Endothelial cell of umbilical vein (primary cell): ENCODE measurements around the gene CLCN2. TPM values are rescaled to one million over a fixed set of nuclear protein-coding genes. Genes with fewer than 3 reads are reported as not detected.

Source experiments
- BruUV-seq: library from RNA; stranded (reverse); fragments of 400-500 nt; replicated peaks from 2 replicates; lab custom pipeline; 2021; lab: Mats Ljungman, UMichigan
- CTCF ChIA-PET: fragments of 300-600, 350-600 bp; sonication (Branson Sonifier 250); formaldehyde crosslinking; loops from one replicate; lab custom pipeline; 2021; ENCODE audit warnings: antibody characterized with exemption, inconsistent platforms; lab: Charles Lee
- POLR2A ChIA-PET: fragments of 300-600, 350-600 bp; sonication (Branson Sonifier 250); formaldehyde crosslinking; loops from one replicate; lab custom pipeline; 2021; ENCODE audit warnings: antibody characterized with exemption, inconsistent platforms; lab: Charles Lee
- DNase-seq: peaks from one replicate; pipeline ENCODE4 v3.0.0-alpha.2; 2011; ENCODE audit warnings: low read depth, low spot score
- FAIRE-seq: peaks from 2 replicates; lab custom pipeline; 2011; peaks lifted over from hg19 to GRCh38; lab: Jason Lieb, UNC
- H2AFZ ChIP-seq: 2 replicates; pipeline ENCODE4 v1.6.0; 2012; ENCODE audit warnings: low read depth, low read length, control low read depth, inconsistent platforms
- H3K27ac ChIP-seq: 2 replicates; pipeline ENCODE4 v1.5.1; 2011; ENCODE audit warnings: low read depth, mild to moderate bottlenecking, control low read depth, low read length, moderate library complexity; ENCODE audit not compliant: insufficient read depth
- H3K27me3 ChIP-seq, 2 experiments: 2 replicates each; pipeline versions ENCODE4 v1.6.0 to v1.6.1; 2011; ENCODE audit warnings: low read length in 2 of 2, mixed read lengths in 1 of 2; ENCODE audit not compliant: control insufficient read depth in 2 of 2, insufficient read depth in 2 of 2
- H3K36me3 ChIP-seq, 2 experiments: 2 replicates in 1 of 2; 3 replicates in 1 of 2; pipeline ENCODE4 v1.5.1; 2011; ENCODE audit warnings: low read length in 2 of 2, mild to moderate bottlenecking in 1 of 2, moderate library complexity in 1 of 2; ENCODE audit not compliant: control insufficient read depth in 2 of 2, insufficient read depth in 2 of 2; ENCODE audit errors: extremely low read depth in 1 of 2
- H3K4me1 ChIP-seq: 3 replicates; pipeline ENCODE4 v1.5.1; 2011; ENCODE audit warnings: mild to moderate bottlenecking, low read length; ENCODE audit not compliant: control insufficient read depth, insufficient read depth; ENCODE audit errors: extremely low read depth
- H3K4me2 ChIP-seq: 2 replicates; pipeline ENCODE4 v1.6.1; 2011; ENCODE audit warnings: low read length, control low read depth, mixed read lengths; ENCODE audit not compliant: insufficient read depth
- H3K4me3 ChIP-seq, 3 experiments: fragments of 200-600 bp in 1 of 3; sonication (generic), shearing (Covaris generic) in 1 of 3; replicated peaks in 1 of 3; 2 replicates each; pipeline ENCODE4 v1.5.1; 2011 to 2016; ENCODE audit warnings: control low read depth in 3 of 3, low read length in 3 of 3, mild to moderate bottlenecking in 2 of 3, inconsistent platforms in 1 of 3, low read depth in 1 of 3, moderate library complexity in 1 of 3; ENCODE audit not compliant: insufficient read depth in 1 of 3
- H3K79me2 ChIP-seq: 2 replicates; pipeline ENCODE4 v1.6.0; 2012; ENCODE audit warnings: low read length, inconsistent platforms; ENCODE audit not compliant: control insufficient read depth, insufficient read depth
- H3K9ac ChIP-seq: replicated peaks from 2 replicates; pipeline ENCODE3; 2011; ENCODE audit warnings: low read length, control low read depth; ENCODE audit not compliant: insufficient read depth; ENCODE audit errors: extremely low read depth
- H3K9me1 ChIP-seq: replicated peaks from 3 replicates; pipeline ENCODE4 v1.6.0; 2011; ENCODE audit warnings: mild to moderate bottlenecking, low read length; ENCODE audit not compliant: control insufficient read depth, insufficient read depth; ENCODE audit errors: extremely low read depth
- H3K9me3 ChIP-seq: replicated peaks from 2 replicates; pipeline ENCODE4 v1.5.1; 2012; ENCODE audit warnings: low read length, inconsistent platforms; ENCODE audit not compliant: control insufficient read depth, insufficient read depth
- H4K20me1 ChIP-seq: replicated peaks from 2 replicates; pipeline ENCODE3; 2011; ENCODE audit warnings: mild to moderate bottlenecking, low read length; ENCODE audit not compliant: control insufficient read depth, insufficient read depth; ENCODE audit errors: extremely low read depth
- EZH2 ChIP-seq: IDR thresholded peaks from 2 replicates; pipeline ENCODE4 v1.6.1; 2012; ENCODE audit warnings: borderline replicate concordance, low read depth, mild to moderate bottlenecking, moderate library complexity, low read length, inconsistent platforms; ENCODE audit not compliant: severe bottlenecking
- FOS ChIP-seq: IDR thresholded peaks from 2 replicates; pipeline ENCODE4 v1.6.1; 2011; ENCODE audit warnings: mild to moderate bottlenecking, low read length, moderate library complexity, borderline replicate concordance; ENCODE audit not compliant: insufficient read depth
- GATA2 ChIP-seq: IDR thresholded peaks from 2 replicates; pipeline ENCODE4 v1.7.0; 2011; ENCODE audit warnings: low read depth, mild to moderate bottlenecking, moderate library complexity, mixed read lengths, low read length; ENCODE audit not compliant: insufficient read length, insufficient read depth
- JUN ChIP-seq: IDR thresholded peaks from 2 replicates; pipeline ENCODE4 v1.6.1; 2011; ENCODE audit warnings: borderline replicate concordance, low read depth; ENCODE audit not compliant: insufficient read length, insufficient read depth
- MYC ChIP-seq: IDR thresholded peaks from one replicate; pipeline ENCODE4 v1.6.1; 2011; ENCODE audit warnings: mild to moderate bottlenecking, low read depth, low read length
- POLR2A ChIP-seq: IDR thresholded peaks from 2 replicates; pipeline ENCODE4 v1.6.1; 2012; ENCODE audit warnings: low read depth, mild to moderate bottlenecking, control low read depth, low read length
- POLR2AphosphoS5 ChIP-seq: IDR thresholded peaks from 2 replicates; pipeline ENCODE4 v1.6.1; 2012; ENCODE audit warnings: low read depth, mild to moderate bottlenecking, control low read depth, low read length, moderate library complexity; ENCODE audit not compliant: insufficient read depth
- dilution Hi-C: fragments of 300-500 bp; cut with MboI; formaldehyde crosslinking; loops from one replicate; pipeline ENCODE4 v1.15.0; 2019; ENCODE audit warnings: low sequenced_read_pairs; ENCODE audit not compliant: extremely low pct_ligation_motif_present
- intact Hi-C: fragments of 100-400 bp; cut with micrococcal nuclease; formaldehyde crosslinking; loops from one replicate; pipeline ENCODE4 v1.10.0; 2022
- polyA plus RNA-seq, 4 experiments: library from polyadenylated mRNA; depleted of rRNA in 3 of 4; stranded (reverse) in 3 of 4; unstranded in 1 of 4; fragments of >200 nt; gene quantifications; 2 replicates each; pipeline versions ENCODE4 v1.2.1 to v1.2.3, GENCODE V29; 2011 to 2012; ENCODE audit warnings: missing spikeins in 1 of 4
- total RNA-seq: library from RNA; stranded (reverse); gene quantifications from 2 replicates; pipeline ENCODE4 v1.2.3, GENCODE V29; 2021
- TF ChIP-seq, protein P1 (sequence below): IDR thresholded peaks from 2 replicates; pipeline ENCODE4 v1.6.1; 2011; ENCODE audit not compliant: insufficient read depth, insufficient read length
- TF ChIP-seq, protein P2 (sequence below), 2 donors: IDR thresholded peaks; 1 replicate in 1 of 2; 2 replicates in 1 of 2; pipeline ENCODE4 v1.5.1; 2011; ENCODE audit warnings: low read length in 2 of 2, mild to moderate bottlenecking in 2 of 2, moderate library complexity in 2 of 2, control low read depth in 1 of 2, inconsistent platforms in 1 of 2, low read depth in 1 of 2; ENCODE audit not compliant: insufficient read depth in 1 of 2; ENCODE audit errors: extremely low read depth in 1 of 2

CLCN2 gene
- total and polyA plus RNA-seq, 2 donors (not counting 3 experiments of a cell fraction or from before 2014, with no cell fraction given), result 3.5 to 6.5 TPM

DNA sequence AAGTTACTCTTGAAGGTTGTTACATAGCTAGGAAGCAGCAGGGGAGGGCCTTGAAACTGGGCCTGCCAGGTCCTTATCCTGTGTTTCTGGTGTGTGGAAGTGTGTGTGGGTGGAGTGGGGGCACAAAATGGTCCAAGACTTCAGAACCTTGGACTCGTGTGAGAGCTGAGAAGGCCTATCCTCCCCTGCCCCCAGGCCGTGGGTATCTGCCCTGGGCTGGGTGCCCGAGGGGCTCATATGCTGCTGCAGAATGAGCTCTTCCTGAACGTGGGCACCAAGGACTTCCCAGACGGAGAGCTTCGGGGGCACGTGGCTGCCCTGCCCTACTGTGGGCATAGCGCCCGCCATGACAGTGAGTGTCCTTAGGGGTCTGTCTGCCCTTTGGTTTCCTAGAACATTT lies 22.9 kb upstream of the CLCN2 start:
- no peak for TF ChIP-seq EZH2
- TF ChIP-seq, protein P1, sequence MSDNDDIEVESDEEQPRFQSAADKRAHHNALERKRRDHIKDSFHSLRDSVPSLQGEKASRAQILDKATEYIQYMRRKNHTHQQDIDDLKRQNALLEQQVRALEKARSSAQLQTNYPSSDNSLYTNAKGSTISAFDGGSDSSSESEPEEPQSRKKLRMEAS, result no peak
- TF ChIP-seq POLR2A, result no peak
- TF ChIP-seq FOS, result no peak
- TF ChIP-seq POLR2AphosphoS5, result no peak
- TF ChIP-seq, protein P2, sequence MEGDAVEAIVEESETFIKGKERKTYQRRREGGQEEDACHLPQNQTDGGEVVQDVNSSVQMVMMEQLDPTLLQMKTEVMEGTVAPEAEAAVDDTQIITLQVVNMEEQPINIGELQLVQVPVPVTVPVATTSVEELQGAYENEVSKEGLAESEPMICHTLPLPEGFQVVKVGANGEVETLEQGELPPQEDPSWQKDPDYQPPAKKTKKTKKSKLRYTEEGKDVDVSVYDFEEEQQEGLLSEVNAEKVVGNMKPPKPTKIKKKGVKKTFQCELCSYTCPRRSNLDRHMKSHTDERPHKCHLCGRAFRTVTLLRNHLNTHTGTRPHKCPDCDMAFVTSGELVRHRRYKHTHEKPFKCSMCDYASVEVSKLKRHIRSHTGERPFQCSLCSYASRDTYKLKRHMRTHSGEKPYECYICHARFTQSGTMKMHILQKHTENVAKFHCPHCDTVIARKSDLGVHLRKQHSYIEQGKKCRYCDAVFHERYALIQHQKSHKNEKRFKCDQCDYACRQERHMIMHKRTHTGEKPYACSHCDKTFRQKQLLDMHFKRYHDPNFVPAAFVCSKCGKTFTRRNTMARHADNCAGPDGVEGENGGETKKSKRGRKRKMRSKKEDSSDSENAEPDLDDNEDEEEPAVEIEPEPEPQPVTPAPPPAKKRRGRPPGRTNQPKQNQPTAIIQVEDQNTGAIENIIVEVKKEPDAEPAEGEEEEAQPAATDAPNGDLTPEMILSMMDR (IDR thresholded peaks at IDR 0.05; ENCODE audit: extremely low read depth in 1 of 2, insufficient read depth in 1 of 2, low read depth in 1 of 2, low read length in 2 of 2), result no peak
- no peak for TF ChIP-seq MYC
- no peak for TF ChIP-seq JUN
- TF ChIP-seq GATA2, result no peak
- FAIRE-seq, result no peak
- no peaks in the 10 kb centered on the region for H3K9me3 ChIP-seq
- peaks cover 10% of the 10 kb centered on the region for H3K4me1 ChIP-seq
- BruUV-seq, result no TSS peak
- H4K20me1 ChIP-seq, result no peaks in the 10 kb centered on the region
- no peak overlapping the region for H2AFZ ChIP-seq
- no peak overlapping the region for H3K27ac ChIP-seq
- peaks cover 25 to 33% of the 10 kb centered on the region in 2 experiments for H3K27me3 ChIP-seq
- CTCF ChIA-PET, result interaction anchor here (1.0 to 6.9 kb wide), 7 partner anchors 9 to 402 kb away, joined by 3 to 52 read pairs (median 6); no protein-coding TSS in a partner anchor
- dilution Hi-C loops (no loop called here), intact Hi-C loops (loop anchor here (5.0 kb wide), 1 partner anchor 362 kb away; no protein-coding TSS in a partner anchor)
- no peak overlapping the region for H3K4me2 ChIP-seq
- no peaks in the 10 kb centered on the region for H3K79me2 ChIP-seq
- H3K36me3 ChIP-seq, result no peaks in the 10 kb centered on the region
- no peak for DNase-seq
- no peak overlapping the region for H3K4me3 ChIP-seq
- H3K9me1 ChIP-seq, result no peaks in the 10 kb centered on the region
- POLR2A ChIA-PET, result no interaction called here
- H3K9ac ChIP-seq, result no peak overlapping the region
